Measurements from ENCODE around the gene ADGRG6.
A peak's percentile ranks its signal among the peaks of the same experiment; 100 is the strongest.
"Not testable (repeated sequence)": the region's sequence is repeated elsewhere in the genome, so short reads cannot be mapped to it uniquely, and the experiment has no call there.

ADGRG6 gene

GRCh38 chr6:142346166-142346565 is 44.4 kb downstream of the ADGRG6 start:
- not testable (repeated sequence) for H3K79me1 ChIP-seq (ENCODE audit: low read length); H3K18ac ChIP-seq (ENCODE audit: low read length); H3K23ac ChIP-seq (ENCODE audit: low read length); H4K8ac ChIP-seq (ENCODE audit: low read depth, low read length); H2BK120ac ChIP-seq (ENCODE audit: insufficient read depth, low read length, poor library complexity); H3K4ac ChIP-seq (ENCODE audit: low read depth, low read length); H3K4me2 ChIP-seq (ENCODE audit: low read length); H3K14ac ChIP-seq (ENCODE audit: low read length); H3K79me2 ChIP-seq (ENCODE audit: control insufficient read depth, insufficient read depth, low read length, poor library complexity); H2BK5ac ChIP-seq (ENCODE audit: low read depth, low read length, poor library complexity); H2BK12ac ChIP-seq (ENCODE audit: low read length); H3K4me3 ChIP-seq (ENCODE audit: low read depth, low read length); H3K27ac ChIP-seq (ENCODE audit: low read depth, low read length); H3K36me3 ChIP-seq (ENCODE audit: control insufficient read depth in 1 of 2, insufficient read depth in 2 of 2, low read length in 2 of 2); H2AK5ac ChIP-seq (ENCODE audit: low read length); H4K91ac ChIP-seq (ENCODE audit: low read depth, low read length); H2AFZ ChIP-seq (ENCODE audit: insufficient read depth, low read length, poor library complexity); H3K4me1 ChIP-seq (ENCODE audit: control insufficient read depth in 1 of 2, insufficient read depth in 2 of 2, low read length in 2 of 2); H3K27me3 ChIP-seq (ENCODE audit: insufficient read depth, low read length); H3K9me3 ChIP-seq (ENCODE audit: insufficient read depth, low read depth, low read length); H4K12ac ChIP-seq (ENCODE audit: low read depth, low read length); H3K9ac ChIP-seq (ENCODE audit: low read length)
- no CpG with 5 or more reads among the region's 3 CpGs for WGBS (ENCODE audit: extremely low coverage, insufficient coverage, insufficient read length)
- peak in 1 of 2 donors; percentile 62 for DNase-seq

GRCh38 chr6:142349215-142349823 is 47.5 kb downstream of the ADGRG6 start:
- Histone ChIP-seq H4K8ac (ENCODE audit: low read depth, low read length) (no peak overlapping the region), H3K18ac (ENCODE audit: low read length) (no peak overlapping the region), H3K27ac (ENCODE audit: low read depth, low read length) (no peak overlapping the region), H4K12ac (ENCODE audit: low read depth, low read length) (no peak overlapping the region), H3K4ac (ENCODE audit: low read depth, low read length) (no peak overlapping the region), H3K79me1 (ENCODE audit: low read length) (no peaks in the 10 kb centered on the region), H4K91ac (ENCODE audit: low read depth, low read length) (no peak overlapping the region), H3K14ac (ENCODE audit: low read length) (no peak overlapping the region), H3K79me2 (ENCODE audit: control insufficient read depth, insufficient read depth, low read length, poor library complexity) (no peaks in the 10 kb centered on the region), H2AK5ac (ENCODE audit: low read length) (no peak overlapping the region), H3K4me1 (ENCODE audit: control insufficient read depth in 1 of 2, insufficient read depth in 2 of 2, low read length in 2 of 2) (peaks cover 0 to 3% of the 10 kb centered on the region in 2 experiments), H2BK5ac (ENCODE audit: low read depth, low read length, poor library complexity) (no peak overlapping the region), H3K36me3 (ENCODE audit: control insufficient read depth in 1 of 2, insufficient read depth in 2 of 2, low read length in 2 of 2) (no peaks in the 10 kb centered on the region), H2AFZ (ENCODE audit: insufficient read depth, low read length, poor library complexity) (no peak overlapping the region), H3K4me3 (ENCODE audit: low read depth, low read length) (no peak overlapping the region), H3K9me3 (ENCODE audit: insufficient read depth, low read depth, low read length) (no peaks in the 10 kb centered on the region), H2BK12ac (ENCODE audit: low read length) (peak overlapping the region; percentile 8), H3K27me3 (ENCODE audit: insufficient read depth, low read length) (no peaks in the 10 kb centered on the region), H3K23ac (ENCODE audit: low read length) (no peak overlapping the region), H3K4me2 (ENCODE audit: low read length) (no peak overlapping the region), H2BK120ac (ENCODE audit: insufficient read depth, low read length, poor library complexity) (no peak overlapping the region), H3K9ac (ENCODE audit: low read length) (no peak overlapping the region)
- WGBS (ENCODE audit: extremely low coverage, insufficient coverage, insufficient read length), result no CpG with 5 or more reads among the region's 3 CpGs
- DNase-seq, result peak; percentile 27 to 78

GRCh38 chr6:142350309-142350708 is 48.5 kb downstream of the ADGRG6 start:
- no peaks in the 10 kb centered on the region for H3K36me3 ChIP-seq (ENCODE audit: control insufficient read depth in 1 of 2, insufficient read depth in 2 of 2, low read length in 2 of 2)
- H3K9ac ChIP-seq (ENCODE audit: low read length), result no peak overlapping the region
- no CpG with 5 or more reads among the region's 1 CpG for WGBS (ENCODE audit: extremely low coverage, insufficient coverage, insufficient read length)
- no peak overlapping the region for H4K8ac ChIP-seq (ENCODE audit: low read depth, low read length)
- no peak overlapping the region for H3K4ac ChIP-seq (ENCODE audit: low read depth, low read length)
- H2BK5ac ChIP-seq (ENCODE audit: low read depth, low read length, poor library complexity), result no peak overlapping the region
- no peak overlapping the region for H3K4me2 ChIP-seq (ENCODE audit: low read length)
- no peak overlapping the region for H2AFZ ChIP-seq (ENCODE audit: insufficient read depth, low read length, poor library complexity)
- H3K18ac ChIP-seq (ENCODE audit: low read length), result no peak overlapping the region
- H2BK120ac ChIP-seq (ENCODE audit: insufficient read depth, low read length, poor library complexity), result no peak overlapping the region
- no peak overlapping the region for H3K4me3 ChIP-seq (ENCODE audit: low read depth, low read length)
- no peak overlapping the region for H2AK5ac ChIP-seq (ENCODE audit: low read length)
- H4K91ac ChIP-seq (ENCODE audit: low read depth, low read length), result no peak overlapping the region
- H3K23ac ChIP-seq (ENCODE audit: low read length), result no peak overlapping the region
- no peak overlapping the region for H3K14ac ChIP-seq (ENCODE audit: low read length)
- no peaks in the 10 kb centered on the region for H3K79me2 ChIP-seq (ENCODE audit: control insufficient read depth, insufficient read depth, low read length, poor library complexity)
- no peaks in the 10 kb centered on the region for H3K79me1 ChIP-seq (ENCODE audit: low read length)
- H3K9me3 ChIP-seq (ENCODE audit: insufficient read depth, low read depth, low read length), result no peaks in the 10 kb centered on the region
- no peak overlapping the region for H3K27ac ChIP-seq (ENCODE audit: low read depth, low read length)
- no peak overlapping the region for H2BK12ac ChIP-seq (ENCODE audit: low read length)
- H4K12ac ChIP-seq (ENCODE audit: low read depth, low read length), result no peak overlapping the region
- H3K27me3 ChIP-seq (ENCODE audit: insufficient read depth, low read length), result no peaks in the 10 kb centered on the region
- H3K4me1 ChIP-seq (ENCODE audit: control insufficient read depth in 1 of 2, insufficient read depth in 2 of 2, low read length in 2 of 2), result peaks cover under 1 to 3% of the 10 kb centered on the region in 2 experiments
- no peak for DNase-seq

GRCh38 chr6:142353690-142354089 is 51.9 kb downstream of the ADGRG6 start:
- Histone ChIP-seq H3K79me2 (ENCODE audit: control insufficient read depth, insufficient read depth, low read length, poor library complexity) (no peaks in the 10 kb centered on the region), H3K27ac (ENCODE audit: low read depth, low read length) (no peak overlapping the region), H3K27me3 (ENCODE audit: insufficient read depth, low read length) (no peaks in the 10 kb centered on the region), H4K8ac (ENCODE audit: low read depth, low read length) (no peak overlapping the region), H3K14ac (ENCODE audit: low read length) (no peak overlapping the region), H3K23ac (ENCODE audit: low read length) (no peak overlapping the region), H2AK5ac (ENCODE audit: low read length) (no peak overlapping the region), H4K12ac (ENCODE audit: low read depth, low read length) (no peak overlapping the region), H3K18ac (ENCODE audit: low read length) (no peak overlapping the region), H2AFZ (ENCODE audit: insufficient read depth, low read length, poor library complexity) (no peak overlapping the region), H3K79me1 (ENCODE audit: low read length) (no peaks in the 10 kb centered on the region), H2BK5ac (ENCODE audit: low read depth, low read length, poor library complexity) (no peak overlapping the region), H3K4me3 (ENCODE audit: low read depth, low read length) (no peak overlapping the region), H4K91ac (ENCODE audit: low read depth, low read length) (no peak overlapping the region), H3K9ac (ENCODE audit: low read length) (no peak overlapping the region), H3K4ac (ENCODE audit: low read depth, low read length) (no peak overlapping the region), H2BK12ac (ENCODE audit: low read length) (no peak overlapping the region), H3K4me1 (ENCODE audit: control insufficient read depth in 1 of 2, insufficient read depth in 2 of 2, low read length in 2 of 2) (peaks cover 3 to 8% of the 10 kb centered on the region in 2 experiments), H3K36me3 (ENCODE audit: control insufficient read depth in 1 of 2, insufficient read depth in 2 of 2, low read length in 2 of 2) (no peaks in the 10 kb centered on the region), H3K9me3 (ENCODE audit: insufficient read depth, low read depth, low read length) (no peaks in the 10 kb centered on the region), H2BK120ac (ENCODE audit: insufficient read depth, low read length, poor library complexity) (no peak overlapping the region), H3K4me2 (ENCODE audit: low read length) (no peak overlapping the region)
- no CpG with 5 or more reads among the region's 2 CpGs for WGBS (ENCODE audit: extremely low coverage, insufficient coverage, insufficient read length)
- DNase-seq, result no peak

All from trophoblast cell (in vitro differentiated cells and primary cell).